Astrocyte (in vitro differentiated cells and primary cell): Measurements from ENCODE around the gene DIP2B. TPM values are rescaled to one million over a fixed set of nuclear protein-coding genes. Genes with fewer than 3 reads are reported as not detected.

Experiments
- DNase-seq: peaks from one replicate; pipeline ENCODE4 v3.0.0-alpha.2; 2010; ENCODE audit warnings: low read depth
- FAIRE-seq: peaks from 2 replicates; lab custom pipeline; 2011; peaks lifted over from hg19 to GRCh38; lab: Jason Lieb, UNC
- H2AFZ ChIP-seq: 2 replicates; pipeline ENCODE4 v1.6.0; 2012; ENCODE audit warnings: low read depth, low read length, inconsistent platforms
- H3K27ac ChIP-seq: 2 replicates; pipeline ENCODE4 v1.5.1; 2011; ENCODE audit warnings: low read depth, low read length, inconsistent platforms
- H3K27me3 ChIP-seq: 2 replicates; pipeline ENCODE4 v1.6.0; 2011; ENCODE audit warnings: low read length, inconsistent platforms; ENCODE audit not compliant: insufficient read depth
- H3K36me3 ChIP-seq: 2 replicates; pipeline ENCODE4 v1.5.1; 2011; ENCODE audit warnings: low read length, inconsistent platforms; ENCODE audit not compliant: insufficient read depth
- H3K4me1 ChIP-seq: 2 replicates; pipeline ENCODE4 v1.5.1; 2011; ENCODE audit warnings: low read length, inconsistent platforms; ENCODE audit not compliant: insufficient read depth
- H3K4me2 ChIP-seq: 2 replicates; pipeline ENCODE4 v1.6.0; 2012; ENCODE audit warnings: low read length, inconsistent platforms
- H3K4me3 ChIP-seq: 2 replicates; pipeline ENCODE4 v1.5.1; 2011; ENCODE audit warnings: low read depth, mild to moderate bottlenecking, low read length, inconsistent platforms; ENCODE audit not compliant: insufficient read depth
- H3K79me2 ChIP-seq: 2 replicates; pipeline ENCODE4 v1.6.0; 2012; ENCODE audit warnings: mild to moderate bottlenecking, low read length, inconsistent platforms; ENCODE audit not compliant: insufficient read depth
- H3K9ac ChIP-seq: 2 replicates; pipeline ENCODE4 v1.6.0; 2012; ENCODE audit warnings: mild to moderate bottlenecking, low read length, inconsistent platforms
- H3K9me3 ChIP-seq: 2 replicates; pipeline ENCODE4 v1.5.1; 2012; ENCODE audit warnings: low read depth, mild to moderate bottlenecking, low read length, inconsistent platforms; ENCODE audit not compliant: insufficient read depth
- H4K20me1 ChIP-seq: 2 replicates; pipeline ENCODE4 v1.6.0; 2012; ENCODE audit warnings: low read length, inconsistent platforms; ENCODE audit not compliant: insufficient read depth
- H3K27ac Mint-ChIP-seq: one replicate; pipeline ENCODE4 v1.8.0; 2021; ENCODE audit warnings: mild to moderate bottlenecking, mixed read lengths; ENCODE audit not compliant: unreplicated experiment
- H3K27me3 Mint-ChIP-seq: one replicate; pipeline ENCODE4 v1.8.0; 2021; ENCODE audit warnings: low read depth, mixed read lengths; ENCODE audit not compliant: unreplicated experiment
- H3K36me3 Mint-ChIP-seq: one replicate; pipeline ENCODE4 v1.8.0; 2021; ENCODE audit warnings: low read depth, mixed read lengths; ENCODE audit not compliant: unreplicated experiment
- H3K4me1 Mint-ChIP-seq: one replicate; pipeline ENCODE4 v1.8.0; 2021; ENCODE audit warnings: low read depth, mixed read lengths; ENCODE audit not compliant: unreplicated experiment
- H3K4me3 Mint-ChIP-seq: one replicate; pipeline ENCODE4 v1.8.0; 2021; ENCODE audit warnings: mild to moderate bottlenecking, moderate library complexity, mixed read lengths; ENCODE audit not compliant: unreplicated experiment
- H3K9me3 Mint-ChIP-seq: one replicate; pipeline ENCODE4 v1.8.0; 2021; ENCODE audit warnings: mild to moderate bottlenecking, mixed read lengths; ENCODE audit not compliant: unreplicated experiment
- EZH2 ChIP-seq: IDR thresholded peaks from 2 replicates; pipeline ENCODE4 v1.6.1; 2012; ENCODE audit warnings: mild to moderate bottlenecking, low read length, inconsistent platforms; ENCODE audit not compliant: insufficient read depth
- total RNA-seq: library from RNA; stranded (reverse); gene quantifications from 2 replicates; pipeline ENCODE4 v1.2.1, GENCODE V29; 2021
- TF ChIP-seq, protein P1 (sequence below): IDR thresholded peaks from 2 replicates; pipeline ENCODE4 v1.5.1; 2011; ENCODE audit warnings: low read depth, mild to moderate bottlenecking, inconsistent platforms, low read length, moderate library complexity; ENCODE audit not compliant: insufficient read depth

Gene DIP2B
- total RNA-seq, 1 donor from 2014 or later: 53.2 TPM

- Mint-ChIP-seq H3K4me1 (peaks cover 37% of the 10 kb centered on the region), H3K9me3 (no peaks in the 10 kb centered on the region), H3K27me3 (no peaks in the 10 kb centered on the region), H3K27ac (peak overlapping the region; percentile 56), H3K36me3 (peaks cover 8% of the 10 kb centered on the region), H3K4me3 (no peak overlapping the region)
- Histone ChIP-seq H3K9ac (no peak overlapping the region), H3K27ac (peak overlapping the region; percentile 4), H3K4me1 (peaks cover 17% of the 10 kb centered on the region), H3K79me2 (no peaks in the 10 kb centered on the region), H3K4me2 (peak overlapping the region; percentile 60), H3K27me3 (no peaks in the 10 kb centered on the region), H4K20me1 (no peaks in the 10 kb centered on the region), H3K36me3 (no peaks in the 10 kb centered on the region), H2AFZ (no peak overlapping the region), H3K9me3 (no peaks in the 10 kb centered on the region), H3K4me3 (no peak overlapping the region)
- no peak for TF ChIP-seq EZH2
- TF ChIP-seq, protein P1, sequence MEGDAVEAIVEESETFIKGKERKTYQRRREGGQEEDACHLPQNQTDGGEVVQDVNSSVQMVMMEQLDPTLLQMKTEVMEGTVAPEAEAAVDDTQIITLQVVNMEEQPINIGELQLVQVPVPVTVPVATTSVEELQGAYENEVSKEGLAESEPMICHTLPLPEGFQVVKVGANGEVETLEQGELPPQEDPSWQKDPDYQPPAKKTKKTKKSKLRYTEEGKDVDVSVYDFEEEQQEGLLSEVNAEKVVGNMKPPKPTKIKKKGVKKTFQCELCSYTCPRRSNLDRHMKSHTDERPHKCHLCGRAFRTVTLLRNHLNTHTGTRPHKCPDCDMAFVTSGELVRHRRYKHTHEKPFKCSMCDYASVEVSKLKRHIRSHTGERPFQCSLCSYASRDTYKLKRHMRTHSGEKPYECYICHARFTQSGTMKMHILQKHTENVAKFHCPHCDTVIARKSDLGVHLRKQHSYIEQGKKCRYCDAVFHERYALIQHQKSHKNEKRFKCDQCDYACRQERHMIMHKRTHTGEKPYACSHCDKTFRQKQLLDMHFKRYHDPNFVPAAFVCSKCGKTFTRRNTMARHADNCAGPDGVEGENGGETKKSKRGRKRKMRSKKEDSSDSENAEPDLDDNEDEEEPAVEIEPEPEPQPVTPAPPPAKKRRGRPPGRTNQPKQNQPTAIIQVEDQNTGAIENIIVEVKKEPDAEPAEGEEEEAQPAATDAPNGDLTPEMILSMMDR: no peak
- FAIRE-seq (no peak), DNase-seq (no peak)
Measured at GRCh38 chr12:50647031-50647430, 142.2 kb downstream of the DIP2B start.

GRCh38 chr12:50647479-50647878, 142.7 kb downstream of the DIP2B start:
- no peaks in the 10 kb centered on the region for H3K27me3 ChIP-seq
- H3K4me3 ChIP-seq: no peak overlapping the region
- Mint-ChIP-seq H3K27me3 (no peaks in the 10 kb centered on the region), H3K27ac (peak overlapping the region; percentile 56), H3K4me1 (peaks cover 34% of the 10 kb centered on the region), H3K9me3 (no peaks in the 10 kb centered on the region), H3K4me3 (no peak overlapping the region), H3K36me3 (peaks cover 8% of the 10 kb centered on the region)
- peak overlapping the region; percentile 4 for H3K27ac ChIP-seq
- no peaks in the 10 kb centered on the region for H3K36me3 ChIP-seq
- no peak overlapping the region for H3K9ac ChIP-seq
- peak; percentile 84 for DNase-seq
- H4K20me1 ChIP-seq: no peaks in the 10 kb centered on the region
- no peaks in the 10 kb centered on the region for H3K79me2 ChIP-seq
- H3K4me2 ChIP-seq: peak overlapping the region; percentile 60
- peaks cover 14% of the 10 kb centered on the region for H3K4me1 ChIP-seq
- FAIRE-seq: no peak
- no peaks in the 10 kb centered on the region for H3K9me3 ChIP-seq
- no peak overlapping the region for H2AFZ ChIP-seq
- TF ChIP-seq, protein P1: no peak
- no peak for TF ChIP-seq EZH2

GRCh38 chr12:50650285-50650684, 145.5 kb downstream of the DIP2B start:
- H4K20me1 ChIP-seq: no peaks in the 10 kb centered on the region
- no peak for FAIRE-seq
- Mint-ChIP-seq H3K4me3 (no peak overlapping the region), H3K27me3 (no peaks in the 10 kb centered on the region), H3K27ac (no peak overlapping the region), H3K9me3 (no peaks in the 10 kb centered on the region), H3K36me3 (peaks cover 8% of the 10 kb centered on the region), H3K4me1 (peaks cover 18% of the 10 kb centered on the region)
- H2AFZ ChIP-seq: no peak overlapping the region
- no peak overlapping the region for H3K4me3 ChIP-seq
- H3K79me2 ChIP-seq: peaks cover 3% of the 10 kb centered on the region
- H3K27ac ChIP-seq: no peak overlapping the region
- DNase-seq: no peak
- H3K36me3 ChIP-seq: no peaks in the 10 kb centered on the region
- TF ChIP-seq, protein P1: no peak
- no peak for TF ChIP-seq EZH2
- H3K9ac ChIP-seq: no peak overlapping the region
- H3K4me2 ChIP-seq: no peak overlapping the region
- H3K4me1 ChIP-seq: peaks cover 10% of the 10 kb centered on the region
- no peaks in the 10 kb centered on the region for H3K27me3 ChIP-seq
- no peaks in the 10 kb centered on the region for H3K9me3 ChIP-seq
